Small intestine (tissue), 7 donors: ENCODE results near the gene ARMC8. TPM values are rescaled to one million over a fixed set of nuclear protein-coding genes. Genes with fewer than 3 reads are reported as not detected.

ENCODE experiments used
- DNase-seq, 2 donors: peaks; one replicate each; pipeline versions ENCODE4 v3.0.0 to v3.0.0-alpha.2; 2013
- FAIRE-seq: peaks from 2 replicates; lab custom pipeline; 2012; peaks lifted over from hg19 to GRCh38; lab: Jason Lieb, UNC
- H3K27ac ChIP-seq, 3 donors: one replicate each; pipeline ENCODE4 v1.5.1; 2013; ENCODE audit warnings: low read length in 2 of 3, mild to moderate bottlenecking in 2 of 3, control low read depth in 1 of 3, inconsistent platforms in 1 of 3, low read depth in 1 of 3, moderate library complexity in 1 of 3
- H3K27me3 ChIP-seq, 3 donors: one replicate each; pipeline ENCODE4 v1.6.1; 2013; ENCODE audit warnings: low read length in 3 of 3, inconsistent platforms in 1 of 3; ENCODE audit not compliant: control insufficient read depth in 3 of 3, insufficient read depth in 3 of 3
- H3K36me3 ChIP-seq, 3 donors: one replicate each; pipeline ENCODE4 v1.6.1; 2013; ENCODE audit warnings: low read length in 3 of 3, inconsistent platforms in 1 of 3, low read depth in 1 of 3, mild to moderate bottlenecking in 1 of 3, moderate library complexity in 1 of 3; ENCODE audit not compliant: control insufficient read depth in 3 of 3, insufficient read depth in 2 of 3
- H3K4me1 ChIP-seq, 3 donors: one replicate each; pipeline ENCODE4 v1.6.1; 2013; ENCODE audit warnings: low read length in 2 of 3, inconsistent platforms in 1 of 3, low read depth in 1 of 3, mild to moderate bottlenecking in 1 of 3, moderate library complexity in 1 of 3; ENCODE audit not compliant: control insufficient read depth in 3 of 3, insufficient read depth in 2 of 3
- H3K4me3 ChIP-seq, 3 donors: one replicate each; pipeline ENCODE4 v1.5.1; 2013; ENCODE audit warnings: low read length in 3 of 3, control low read depth in 1 of 3, inconsistent platforms in 1 of 3, low read depth in 1 of 3, mild to moderate bottlenecking in 1 of 3, moderate library complexity in 1 of 3
- H3K9me3 ChIP-seq, 2 donors: one replicate each; pipeline ENCODE4 v1.6.1; 2013; ENCODE audit warnings: low read depth in 1 of 2, low read length in 1 of 2; ENCODE audit not compliant: control insufficient read depth in 2 of 2, insufficient read depth in 1 of 2
- WGBS, 3 donors: extraction: QIAGEN DNeasy Blood & Tissue Kit; methylation state at CpG; one replicate each; pipeline ENCODE4 v1.1.7; 2013; 5-methylcytosine and 5-hydroxymethylcytosine counted together
- polyA plus RNA-seq, 4 donors: library from polyadenylated mRNA; stranded (reverse) in 3 of 4; unstranded in 1 of 4; fragments of 200-250 nt in 3 of 4; fragments of 120-200 nt in 1 of 4; gene quantifications; one replicate each; pipeline versions ENCODE4 v1.2.1 to v1.2.3, GENCODE V29; 2013
- donor health status: healthy with polysubstance abuse.
- donor health status: control.
- donor health status: control.
- donor health status: Bipolar disorder and iron deficiency.
- donor health status: healthy.

The ARMC8 gene
- polyA plus RNA-seq, 4 donors = 9.5 to 29.0 (median 11.8) TPM

- Histone ChIP-seq H3K27ac (no peak overlapping the region), H3K9me3 (no peaks in the 10 kb centered on the region), H3K4me3 (no peak overlapping the region), H3K36me3 (peaks cover 0 to 11% (median 9%) of the 10 kb centered on the region in 3 donors), H3K4me1 (no peaks in the 10 kb centered on the region), H3K27me3 (no peaks in the 10 kb centered on the region)
- DNase-seq (no peak), FAIRE-seq (no peak)
- whole genome bisulfite sequencing, 3 donors = 89 to 93% (median 93%) methylated on average over 2 of the region's 2 CpGs
Measured at GRCh38 chr3:138241676-138242075, 54.6 kb downstream of the ARMC8 start.

- 97 to 100% (median 99%) methylated on average over 1 of the region's 1 CpG for WGBS, 3 donors
- FAIRE-seq (no peak), DNase-seq (no peak)
- no peak overlapping the region for H3K4me3 ChIP-seq
- no peaks in the 10 kb centered on the region for H3K27me3 ChIP-seq
- H3K9me3 ChIP-seq = no peaks in the 10 kb centered on the region
- no peaks in the 10 kb centered on the region for H3K4me1 ChIP-seq
- H3K27ac ChIP-seq = no peak overlapping the region
- H3K36me3 ChIP-seq = peaks cover 0 to 10% (median 9%) of the 10 kb centered on the region in 3 donors
Measured at GRCh38 chr3:138242466-138242865, 55.4 kb downstream of the ARMC8 start.

GRCh38 chr3:138245026-138245425 is 57.9 kb downstream of the ARMC8 start:
- no peak overlapping the region for H3K4me3 ChIP-seq
- H3K9me3 ChIP-seq = peaks cover 0 to 2% of the 10 kb centered on the region in 2 donors
- no peak for DNase-seq
- no peaks in the 10 kb centered on the region for H3K4me1 ChIP-seq
- peaks cover 0 to 14% (median 8%) of the 10 kb centered on the region in 3 donors for H3K36me3 ChIP-seq
- WGBS, 3 donors = 88 to 94% (median 92%) methylated on average over 9 of the region's 9 CpGs
- no peaks in the 10 kb centered on the region for H3K27me3 ChIP-seq
- FAIRE-seq = no peak
- H3K27ac ChIP-seq = no peak overlapping the region

- no peak overlapping the region for H3K4me3 ChIP-seq
- no peak for DNase-seq
- H3K9me3 ChIP-seq = peaks cover 0 to 2% of the 10 kb centered on the region in 2 donors
Measured at GRCh38 chr3:138249636-138250035, 62.5 kb downstream of the ARMC8 start.

GRCh38 chr3:138253609-138254008 is 66.5 kb downstream of the ARMC8 start:
- Histone ChIP-seq H3K4me3 (no peak overlapping the region), H3K36me3 (peaks cover 0 to 4% (median 3%) of the 10 kb centered on the region in 3 donors), H3K27ac (no peak overlapping the region), H3K27me3 (no peaks in the 10 kb centered on the region), H3K4me1 (no peaks in the 10 kb centered on the region), H3K9me3 (no peaks in the 10 kb centered on the region)
- DNase-seq (no peak), FAIRE-seq (no peak)
- 96 to 100% (median 100%) methylated on average over 1 of the region's 1 CpG for WGBS, 3 donors

More at GRCh38 chr3:138249636-138250035, 62.5 kb downstream of the ARMC8 start:
- H3K4me1 ChIP-seq = no peaks in the 10 kb centered on the region
- H3K27ac ChIP-seq = no peak overlapping the region
- H3K27me3 ChIP-seq = no peaks in the 10 kb centered on the region
- H3K36me3 ChIP-seq = peaks cover 0 to 15% (median 9%) of the 10 kb centered on the region in 3 donors
- no peak for FAIRE-seq

GRCh38 chr3:138254216-138254615 is 67.1 kb downstream of the ARMC8 start:
- H3K4me3 ChIP-seq = no peak overlapping the region
- H3K9me3 ChIP-seq = no peaks in the 10 kb centered on the region
- WGBS, 3 donors = 48 to 53% (median 52%) methylated on average over 1 of the region's 1 CpG
- H3K27ac ChIP-seq = no peak overlapping the region
- no peak for FAIRE-seq
- H3K27me3 ChIP-seq = no peaks in the 10 kb centered on the region
- no peaks in the 10 kb centered on the region for H3K4me1 ChIP-seq
- no peak for DNase-seq
- peaks cover 0 to 8% (median 3%) of the 10 kb centered on the region in 3 donors for H3K36me3 ChIP-seq

GRCh38 chr3:138256022-138256421 is 68.9 kb downstream of the ARMC8 start:
- H3K4me3 ChIP-seq = no peak overlapping the region
- no peak for FAIRE-seq
- H3K27me3 ChIP-seq = no peaks in the 10 kb centered on the region
- DNase-seq = no peak
- WGBS, 3 donors = 94 to 100% (median 96%) methylated on average over 1 of the region's 1 CpG
- H3K36me3 ChIP-seq = peaks cover 0 to 4% (median 4%) of the 10 kb centered on the region in 3 donors
- H3K27ac ChIP-seq = no peak overlapping the region
- no peaks in the 10 kb centered on the region for H3K4me1 ChIP-seq
- H3K9me3 ChIP-seq = no peaks in the 10 kb centered on the region

- Histone ChIP-seq H3K4me3 (no peak overlapping the region), H3K9me3 (no peaks in the 10 kb centered on the region), H3K4me1 (no peaks in the 10 kb centered on the region), H3K36me3 (peaks cover 0 to 4% (median 4%) of the 10 kb centered on the region in 3 donors), H3K27me3 (no peaks in the 10 kb centered on the region), H3K27ac (no peak overlapping the region)
- FAIRE-seq (no peak), DNase-seq (no peak)
- WGBS, 3 donors = 82 to 92% (median 90%) methylated on average over 1 of the region's 1 CpG
Measured at GRCh38 chr3:138257986-138258385, 70.9 kb downstream of the ARMC8 start.

- no peak overlapping the region for H3K4me3 ChIP-seq
- 92 to 96% (median 94%) methylated on average over 4 of the region's 4 CpGs for WGBS, 3 donors
- H3K9me3 ChIP-seq = no peaks in the 10 kb centered on the region
- no peaks in the 10 kb centered on the region for H3K27me3 ChIP-seq
- FAIRE-seq = no peak
- DNase-seq = no peak
- no peak overlapping the region for H3K27ac ChIP-seq
- no peaks in the 10 kb centered on the region for H3K4me1 ChIP-seq
- H3K36me3 ChIP-seq = peaks cover 0 to 6% (median 2%) of the 10 kb centered on the region in 3 donors
Measured at GRCh38 chr3:138259126-138259525, 72.0 kb downstream of the ARMC8 start.
